HG03196 (cell line): Measurements from ENCODE around the gene SGCA.

ENCODE experiments used
- ATAC-seq: cut with Tn5 transposase; IDR thresholded peaks from one replicate; pipeline ENCODE4 v1.9.1; 2021; ENCODE audit not compliant: unreplicated experiment

The SGCA gene

GRCh38 chr17:50165867-50166517 lies at the start of gene SGCA:
Gene SGCA (plus strand): TSS chr17:50166005. CDS start chr17:50166041, 36 bp downstream.
- ATAC-seq: no peak

GRCh38 chr17:50117202-50118051 lies 48.4 kb upstream of the SGCA start:
- no peak for ATAC-seq

GRCh38 chr17:50118076-50118827 lies 47.6 kb upstream of the SGCA start:
- no peak for ATAC-seq

- ATAC-seq: no peak
Observed at GRCh38 chr17:50118828-50119218, 47.0 kb upstream of the SGCA start.

- ATAC-seq: no peak
Observed at GRCh38 chr17:50120475-50121253, 45.1 kb upstream of the SGCA start.

- no peak for ATAC-seq
Observed at GRCh38 chr17:50122945-50123344, 42.9 kb upstream of the SGCA start.

- ATAC-seq: no peak
Observed at GRCh38 chr17:50123649-50124349, 42.0 kb upstream of the SGCA start.

- ATAC-seq: no peak
Observed at GRCh38 chr17:50125420-50125997, 40.3 kb upstream of the SGCA start.

- ATAC-seq: no peak
Observed at GRCh38 chr17:50127697-50128361, 38.0 kb upstream of the SGCA start.

- no peak for ATAC-seq
Observed at GRCh38 chr17:50128441-50129352, 37.1 kb upstream of the SGCA start.

GRCh38 chr17:50129353-50129727 lies 36.5 kb upstream of the SGCA start:
- ATAC-seq: no peak

- no peak for ATAC-seq
Observed at GRCh38 chr17:50129728-50130558, 35.9 kb upstream of the SGCA start, which contains the start of gene SAMD14. Gene SAMD14 (minus strand): TSS chr17:50130160. CDS start chr17:50124959, 5,201 bp downstream.

GRCh38 chr17:50130559-50131305 lies 35.1 kb upstream of the SGCA start:
- ATAC-seq: no peak

- ATAC-seq: no peak
Observed at GRCh38 chr17:50132104-50132794, 33.6 kb upstream of the SGCA start.

GRCh38 chr17:50133028-50133768 lies 32.6 kb upstream of the SGCA start:
- no peak for ATAC-seq

GRCh38 chr17:50133769-50134099 lies 32.1 kb upstream of the SGCA start:
- no peak for ATAC-seq
